NCI-H82 treated with DMSO at 0.1 percent for 48 hours (cell line): ENCODE data around the gene ZNF618.

Experiments
- DNase-seq: peaks from one replicate; lab custom pipeline; 2025; ENCODE audit not compliant: unreplicated experiment; lab: John Stamatoyannopoulos, UW

The ZNF618 gene

DNA sequence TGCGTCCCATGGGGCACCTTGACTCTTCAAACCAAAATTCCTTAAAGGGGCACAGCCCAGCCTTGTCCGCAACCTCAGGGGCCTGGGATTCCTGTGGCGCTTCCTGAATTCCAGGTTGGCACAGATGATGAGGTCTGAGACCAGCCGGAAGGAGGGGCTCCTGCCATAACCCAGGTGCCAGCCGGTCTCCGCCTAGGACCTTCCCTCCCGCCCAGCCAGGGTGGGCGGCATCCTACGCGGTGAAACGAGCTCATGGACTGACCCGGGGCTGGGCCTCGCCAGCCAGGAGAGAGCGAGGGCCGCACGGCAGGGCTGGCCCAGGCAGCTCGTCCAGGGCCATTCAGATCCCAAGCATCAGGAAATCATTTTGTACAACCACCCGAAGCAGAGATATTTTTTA, 179.0 kb downstream of the ZNF618 start:
- DNase-seq: no peak

- DNase-seq: no peak
Observed at GRCh38 chr9:114055894-114056293, 179.8 kb downstream of the ZNF618 start.

- no peak for DNase-seq
Observed at GRCh38 chr9:114056527-114056926, 180.4 kb downstream of the ZNF618 start.

DNA sequence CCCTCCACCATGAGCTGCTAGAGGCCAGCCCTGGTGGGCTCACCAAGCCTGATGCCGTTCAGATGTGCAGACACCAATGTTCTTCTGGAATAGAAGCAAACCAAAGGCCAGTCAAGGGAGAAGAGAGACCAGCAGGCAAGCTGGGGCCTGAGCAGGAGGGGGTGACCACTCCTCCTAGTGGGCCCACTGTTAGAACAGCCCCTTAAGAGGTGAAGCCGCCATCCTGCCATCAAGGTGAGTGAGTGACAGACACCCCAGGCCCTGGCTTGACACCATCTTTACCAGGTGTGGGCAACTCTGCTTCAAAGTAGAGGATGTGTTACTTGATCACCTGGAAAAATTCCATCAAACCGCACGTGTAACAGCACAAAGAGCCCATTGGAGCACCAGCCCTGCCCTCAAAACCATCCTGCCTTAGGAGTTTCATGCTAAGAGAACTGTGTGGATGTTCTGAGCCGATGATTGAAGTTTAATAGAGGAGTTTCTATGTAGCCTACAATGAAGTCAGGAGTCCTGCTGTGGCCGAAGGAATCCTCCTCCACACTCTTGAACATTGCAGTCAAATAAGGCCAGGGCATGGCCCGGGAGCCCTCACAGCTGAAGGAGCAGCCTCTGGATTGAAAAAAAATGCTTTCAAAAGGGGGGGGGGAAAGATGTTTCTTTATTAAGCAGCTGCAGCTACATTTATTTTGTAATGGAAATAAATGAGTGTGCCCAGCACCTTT, 181.2 kb downstream of the ZNF618 start:
- DNase-seq: no peak

- DNase-seq: no peak
Observed at GRCh38 chr9:114058688-114059046, 182.6 kb downstream of the ZNF618 start.

DNA sequence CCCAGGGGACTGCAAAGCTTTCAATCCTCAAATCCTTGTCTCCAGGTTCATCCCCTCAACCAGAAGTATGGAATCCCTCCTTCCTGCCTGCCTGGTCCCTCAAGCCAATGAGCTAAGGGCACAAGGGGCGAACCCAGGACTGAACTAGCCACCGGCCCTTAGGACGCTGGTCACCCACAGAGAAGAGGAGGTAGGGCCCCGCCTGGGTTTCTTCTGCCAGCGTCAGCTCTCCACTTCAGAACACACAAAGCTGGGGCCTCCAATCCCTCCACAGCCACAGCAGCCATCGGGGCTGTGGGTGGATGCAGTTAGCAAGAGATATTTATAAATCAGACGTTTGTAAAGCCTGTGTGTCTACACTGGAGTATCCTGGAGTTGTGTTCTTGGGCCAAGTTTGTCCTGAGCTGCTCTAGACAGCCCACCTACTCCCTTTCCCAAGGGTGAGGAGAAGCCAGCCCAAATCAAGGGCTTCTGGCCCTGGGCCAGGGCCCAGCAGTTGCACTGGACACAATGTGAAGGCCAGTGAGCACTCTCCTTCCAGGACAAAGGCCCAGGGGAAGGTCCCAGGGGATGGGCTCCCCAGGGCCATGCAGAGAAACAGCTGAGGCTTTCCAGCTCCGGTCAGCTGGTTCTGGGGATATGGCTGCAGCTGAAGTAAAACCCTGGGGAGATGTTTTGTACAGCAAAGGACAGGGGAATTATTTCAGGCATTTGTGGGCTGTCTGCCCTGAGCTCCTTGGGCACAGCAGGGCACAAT, 183.1 kb downstream of the ZNF618 start:
- DNase-seq: no peak

DNA sequence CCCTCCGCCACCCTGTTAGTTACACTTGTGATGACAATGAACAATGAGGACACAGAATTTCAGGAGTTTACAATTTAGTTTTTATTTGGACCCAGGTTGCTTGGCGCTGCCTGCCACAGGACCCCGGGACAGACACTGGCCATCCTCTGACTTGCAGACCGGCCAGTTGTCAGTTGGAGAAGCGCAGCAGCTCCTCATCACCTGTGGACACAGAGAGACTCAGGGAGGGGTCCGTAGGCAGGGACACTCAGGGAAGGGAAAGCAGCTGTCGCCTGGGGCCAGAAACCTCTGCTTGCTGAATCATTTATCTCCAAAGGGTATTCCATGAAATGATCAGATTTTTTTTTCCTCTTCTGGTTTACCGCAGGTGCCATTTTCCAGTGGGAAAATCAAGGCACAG, 184.0 kb downstream of the ZNF618 start:
- no peak for DNase-seq

DNA sequence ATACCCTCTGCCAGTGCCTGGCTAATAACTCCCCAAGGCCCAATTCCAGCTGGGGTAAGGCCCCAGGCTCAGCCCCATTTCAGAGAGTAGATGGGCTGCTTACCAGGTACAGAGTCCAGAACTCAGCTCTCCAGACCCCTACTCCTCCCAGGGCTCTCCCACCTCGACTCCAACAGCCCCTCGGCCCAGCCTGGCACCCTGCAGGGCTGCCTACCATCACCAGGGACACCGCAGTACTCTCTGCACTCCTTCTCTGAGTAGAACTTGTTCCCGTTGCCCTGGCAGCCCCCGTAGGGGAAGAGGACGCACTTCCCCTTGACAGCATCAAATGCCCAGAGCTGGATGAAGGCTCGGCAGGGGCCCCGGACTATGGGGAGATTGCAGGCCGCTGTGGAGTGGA, 184.6 kb downstream of the ZNF618 start:
- no peak for DNase-seq

- no peak for DNase-seq
Observed at GRCh38 chr9:114061292-114061691, 185.2 kb downstream of the ZNF618 start.

GRCh38 chr9:114061830-114062474, 185.8 kb downstream of the ZNF618 start:
- DNase-seq: no peak

DNA sequence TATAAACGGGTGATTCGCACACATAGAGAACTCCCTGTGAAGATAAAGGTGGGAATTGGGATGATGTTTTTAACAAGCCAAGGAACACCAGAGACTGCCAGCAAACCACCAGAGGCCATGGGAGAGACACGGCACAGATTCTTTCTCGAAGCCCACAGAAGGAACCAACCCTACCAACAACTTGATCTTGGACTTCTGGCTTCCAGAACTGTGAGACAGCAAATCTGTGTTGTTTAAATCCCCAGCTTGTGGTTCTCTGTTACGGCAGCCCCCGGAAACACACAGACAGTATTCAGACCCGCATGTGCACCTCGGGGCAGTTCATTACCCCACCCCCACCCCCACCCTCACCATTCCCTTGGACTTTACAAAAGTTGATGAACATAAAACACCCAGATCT, 189.2 kb downstream of the ZNF618 start:
- DNase-seq: no peak

GRCh38 chr9:114069476-114070187, 193.5 kb downstream of the ZNF618 start:
- no peak for DNase-seq

- no peak for DNase-seq
Observed at GRCh38 chr9:114070188-114071103, 194.3 kb downstream of the ZNF618 start.

DNA sequence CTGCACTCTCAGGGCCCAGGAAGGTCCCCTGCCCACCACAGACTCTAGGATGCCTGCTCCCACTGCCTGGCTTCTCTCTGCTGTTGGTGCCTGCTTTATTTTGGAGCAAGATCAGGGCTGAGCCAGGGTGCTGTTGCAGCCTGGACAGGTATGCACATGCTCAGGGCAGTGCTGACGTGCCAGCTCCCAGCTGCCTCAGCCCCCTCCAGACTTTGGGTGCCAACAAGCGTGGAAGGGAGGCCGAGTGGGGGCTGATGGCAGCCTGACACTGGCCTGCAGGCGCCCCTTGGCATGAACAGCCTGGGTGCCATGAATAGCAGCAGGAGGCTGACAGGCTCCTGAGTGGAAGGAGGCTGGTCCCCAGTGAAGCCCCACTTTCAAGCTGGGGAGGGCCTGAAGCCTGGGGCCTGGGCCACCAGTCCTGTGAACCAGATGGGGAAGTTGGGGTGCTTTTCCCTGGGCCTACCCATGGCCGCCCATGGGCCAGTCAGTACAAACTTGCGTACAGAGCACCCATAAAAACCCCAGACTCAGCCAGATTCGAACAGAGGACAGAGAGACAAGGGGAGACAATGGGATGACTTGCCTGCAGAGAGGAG, 195.2 kb downstream of the ZNF618 start:
- no peak for DNase-seq

GRCh38 chr9:114072184-114073140, 196.4 kb downstream of the ZNF618 start:
- DNase-seq: no peak

DNA sequence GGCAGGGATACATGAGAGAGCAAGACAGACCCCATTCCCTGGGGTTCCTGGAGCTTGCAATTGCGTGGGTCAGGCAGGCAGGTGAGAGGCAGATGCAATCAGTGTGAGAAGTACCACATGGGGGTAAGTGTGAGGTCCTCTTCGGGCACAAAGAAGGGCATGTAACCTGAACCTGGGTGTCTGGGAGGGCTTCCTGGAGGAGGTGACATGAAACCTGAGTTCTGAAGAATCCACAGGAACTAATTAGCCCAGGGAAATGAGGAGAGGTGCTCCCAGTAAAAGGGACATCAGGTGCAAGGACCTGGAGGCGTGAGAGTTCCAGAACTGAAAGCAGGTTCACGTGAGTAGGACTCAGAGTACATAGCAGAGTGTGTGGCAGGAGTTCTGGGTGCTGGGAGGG, 199.5 kb downstream of the ZNF618 start:
- DNase-seq: no peak

- DNase-seq: no peak
Observed at GRCh38 chr9:114076237-114077161, 200.4 kb downstream of the ZNF618 start.
